Kidney (tissue), 14 donors: ENCODE data around the gene FAT1. TPM values are rescaled to one million over a fixed set of nuclear protein-coding genes. Genes with fewer than 3 reads are reported as not detected.
"Not testable (repeated sequence)": the region's sequence is repeated elsewhere in the genome, so short reads cannot be mapped to it uniquely, and the experiment has no call there.

ENCODE experiments used
- DNase-seq, 5 donors: peaks; one replicate each; pipeline ENCODE4 v3.0.0-alpha.2; 2013 to 2020
- FAIRE-seq: peaks from 2 replicates; lab custom pipeline; 2012; peaks lifted over from hg19 to GRCh38; lab: Jason Lieb, UNC
- H3K27ac ChIP-seq, 2 donors: one replicate each; pipeline ENCODE4 v1.7.0; 2013; ENCODE audit warnings: low read depth in 2 of 2, low read length in 2 of 2, inconsistent platforms in 1 of 2
- H3K27me3 ChIP-seq: one replicate; pipeline ENCODE4 v1.7.1; 2013; ENCODE audit warnings: low read length, inconsistent platforms; ENCODE audit not compliant: control insufficient read depth, insufficient read depth
- H3K36me3 ChIP-seq, 3 donors: one replicate each; pipeline versions ENCODE4 v1.7.0 to v1.7.1; 2013; ENCODE audit warnings: low read length in 3 of 3, control low read depth in 1 of 3, inconsistent platforms in 1 of 3; ENCODE audit not compliant: insufficient read depth in 3 of 3, control insufficient read depth in 2 of 3
- H3K4me1 ChIP-seq, 3 donors: one replicate each; pipeline versions ENCODE4 v1.7.0 to v1.7.1; 2013; ENCODE audit warnings: low read length in 3 of 3, inconsistent platforms in 1 of 3, low read depth in 1 of 3; ENCODE audit not compliant: control insufficient read depth in 2 of 3, insufficient read depth in 2 of 3
- H3K4me3 ChIP-seq, 3 donors: one replicate each; pipeline versions ENCODE4 v1.7.0 to v1.8.1; 2013; ENCODE audit warnings: low read length in 3 of 3, control low read depth in 1 of 3, inconsistent platforms in 1 of 3
- H3K9ac ChIP-seq, 3 donors: one replicate each; pipeline versions ENCODE4 v1.7.0 to v1.7.1; 2013; ENCODE audit warnings: low read length in 3 of 3, control low read depth in 1 of 3, inconsistent platforms in 1 of 3
- H3K9me3 ChIP-seq, 3 donors: one replicate each; pipeline versions ENCODE4 v1.7.0 to v1.7.1; 2013; ENCODE audit warnings: low read length in 3 of 3, control low read depth in 1 of 3, inconsistent platforms in 1 of 3; ENCODE audit not compliant: control insufficient read depth in 2 of 3, insufficient read depth in 1 of 3
- CTCF ChIP-seq: IDR thresholded peaks from 3 replicates; pipeline ENCODE4 v1.5.1; 2012; ENCODE audit warnings: mild to moderate bottlenecking, moderate library complexity, borderline replicate concordance; ENCODE audit not compliant: insufficient read depth; ENCODE audit errors: extremely low read depth
- intact Hi-C: fragments of 100-400 bp; cut with DNase I; formaldehyde crosslinking; loops from one replicate; pipeline ENCODE4 v1.11.1; 2022
- polyA plus RNA-seq: library from polyadenylated mRNA; stranded (reverse); fragments of 350-450 nt; fragmentation: Illumina TruSeq; extraction: RNeasy Lipid Tissue Mini Kit (QIAGEN cat#74804); gene quantifications from one replicate; pipeline ENCODE4 v1.2.3, GENCODE V29; 2014; ENCODE audit warnings: low read depth, low replicate concordance; ENCODE audit not compliant: insufficient read depth
- total RNA-seq: library from RNA; stranded (reverse); fragmentation: NEBNext Ultra II Directional; extraction: Animal tissue kit (Norgen Biotek cat#: 25700); gene quantifications from one replicate; pipeline ENCODE4 v1.2.1, GENCODE V29; 2021
- donor health status: control.
- donor health status: control.
- donor health status: control.
- donor health status: control.
- donor health status: control.
- donor health status: DM: yes; HTN: yes; CAD: no.
- donor health status: Normal renal cell carcinoma (clear cell type).

The FAT1 gene
- total and polyA plus RNA-seq, 2 donors from 2014 or later, result 62.2 to 254 TPM

- no peak for FAIRE-seq
- TF ChIP-seq CTCF, result no peak
- intact Hi-C loops, result no loop called here
Observed at GRCh38 chr4:186757696-186758355, 34.2 kb upstream of the FAT1 start.

GRCh38 chr4:186756550-186756949 lies 32.9 kb upstream of the FAT1 start:
- H3K9me3 ChIP-seq, H3K9ac ChIP-seq, H3K36me3 ChIP-seq, DNase-seq, intact Hi-C loops, H3K27me3 ChIP-seq, FAIRE-seq: not testable (repeated sequence)
- peak overlapping the region in 1 of 3 donors; percentile 8 for H3K4me3 ChIP-seq
- peaks cover 0 to 11% (median 0%) of the 10 kb centered on the region in 3 donors for H3K4me1 ChIP-seq
- H3K27ac ChIP-seq, result peak overlapping the region in 1 of 2 donors; percentile 28

More at GRCh38 chr4:186757696-186758355, 34.2 kb upstream of the FAT1 start:
- Histone ChIP-seq H3K9ac (no peak overlapping the region), H3K9me3 (no peaks in the 10 kb centered on the region), H3K27me3 (no peaks in the 10 kb centered on the region), H3K36me3 (no peaks in the 10 kb centered on the region), H3K4me3 (no peak overlapping the region), H3K4me1 (peaks cover 0 to 4% (median 2%) of the 10 kb centered on the region in 3 donors), H3K27ac (no peak overlapping the region)
- no peak for DNase-seq

- intact Hi-C loops, result no loop called here
Observed at GRCh38 chr4:186755550-186756519, 32.2 kb upstream of the FAT1 start.

More at GRCh38 chr4:186755550-186756519, 32.2 kb upstream of the FAT1 start:
- Histone ChIP-seq H3K36me3 (no peaks in the 10 kb centered on the region), H3K9ac (no peak overlapping the region), H3K27ac (peak overlapping the region; percentile 28 to 34), H3K9me3 (no peaks in the 10 kb centered on the region), H3K4me1 (peaks cover 0 to 13% (median 0%) of the 10 kb centered on the region in 3 donors), H3K4me3 (peak overlapping the region in 2 of 3 donors; percentile 8 to 18), H3K27me3 (no peaks in the 10 kb centered on the region)
- no peak for TF ChIP-seq CTCF
- no peak for FAIRE-seq
- DNase-seq, result peak in 1 of 5 donors; percentile 53
